Measurements from ENCODE around the gene SMIM27.
"Not testable (repeated sequence)": the region's sequence is repeated elsewhere in the genome, so short reads cannot be mapped to it uniquely, and the experiment has no call there.

Gene SMIM27

DNA sequence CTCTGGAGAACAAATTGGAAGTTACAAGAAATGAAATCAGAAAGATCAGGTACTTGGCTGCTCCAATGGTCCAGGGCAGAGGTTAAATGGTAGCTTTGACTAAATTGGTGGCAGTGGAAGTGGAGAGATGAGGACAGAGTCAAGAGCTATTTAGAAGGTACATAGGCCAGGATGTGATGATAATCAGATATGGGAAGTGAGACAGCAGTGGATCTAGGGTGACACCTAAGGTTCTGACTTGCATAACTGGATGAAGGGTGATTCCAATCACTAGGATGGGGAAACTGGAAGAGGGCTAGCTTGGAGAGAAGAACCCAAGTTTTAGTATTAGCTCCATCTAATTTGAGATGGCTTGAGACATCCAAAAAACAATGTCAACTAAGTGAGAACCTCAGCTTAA is 44.8 kb downstream of the SMIM27 start:
- DNase-seq (ENCODE audit: low read depth) = no peak

- DNase-seq (ENCODE audit: low read depth) = not testable (repeated sequence)
Observed at GRCh38 chr9:32599021-32599420, 46.9 kb downstream of the SMIM27 start.

Data from T follicular helper cell (primary cell).